GM12864 (cell line): ENCODE measurements around the gene NAA25.

Source experiments
- DNase-seq: peaks from one replicate; pipeline ENCODE4 v3.0.0-alpha.2; 2011; ENCODE audit warnings: low read depth
- H3K4me3 ChIP-seq: 2 replicates; pipeline ENCODE4 v1.5.1; 2011; ENCODE audit warnings: mild to moderate bottlenecking, low read depth, low read length, control low read depth
- CTCF ChIP-seq: IDR thresholded peaks from 2 replicates; pipeline ENCODE4 v1.5.1; 2011; ENCODE audit warnings: low read depth, mild to moderate bottlenecking, moderate library complexity, low read length, control low read depth, inconsistent platforms; ENCODE audit errors: missing control alignments

NAA25 gene

GRCh38 chr12:112091563-112091962, 17.0 kb downstream of the NAA25 start:
- no peak overlapping the region for H3K4me3 ChIP-seq
- no peak for TF ChIP-seq CTCF
- no peak for DNase-seq

DNA sequence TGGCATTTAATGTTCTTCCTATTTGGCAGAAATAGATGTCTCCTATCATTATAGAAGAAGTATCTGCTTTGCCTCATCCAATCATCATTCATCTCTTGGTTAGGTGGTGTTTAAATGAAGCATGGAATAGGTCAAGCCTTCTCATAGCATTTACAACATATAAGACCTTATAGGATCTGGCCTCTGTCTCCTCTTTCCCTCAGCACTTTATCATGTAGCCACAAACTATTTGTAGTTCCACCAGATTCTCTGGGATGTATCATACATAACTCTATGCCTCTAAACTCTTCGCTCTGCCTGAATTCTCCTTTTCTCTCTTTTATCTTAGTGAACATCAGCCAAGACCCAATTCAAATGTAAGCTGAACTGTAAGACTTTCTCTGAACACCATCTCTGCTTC, 20.7 kb downstream of the NAA25 start:
- no peak for DNase-seq
- no peak for TF ChIP-seq CTCF
- H3K4me3 ChIP-seq: no peak overlapping the region

DNA sequence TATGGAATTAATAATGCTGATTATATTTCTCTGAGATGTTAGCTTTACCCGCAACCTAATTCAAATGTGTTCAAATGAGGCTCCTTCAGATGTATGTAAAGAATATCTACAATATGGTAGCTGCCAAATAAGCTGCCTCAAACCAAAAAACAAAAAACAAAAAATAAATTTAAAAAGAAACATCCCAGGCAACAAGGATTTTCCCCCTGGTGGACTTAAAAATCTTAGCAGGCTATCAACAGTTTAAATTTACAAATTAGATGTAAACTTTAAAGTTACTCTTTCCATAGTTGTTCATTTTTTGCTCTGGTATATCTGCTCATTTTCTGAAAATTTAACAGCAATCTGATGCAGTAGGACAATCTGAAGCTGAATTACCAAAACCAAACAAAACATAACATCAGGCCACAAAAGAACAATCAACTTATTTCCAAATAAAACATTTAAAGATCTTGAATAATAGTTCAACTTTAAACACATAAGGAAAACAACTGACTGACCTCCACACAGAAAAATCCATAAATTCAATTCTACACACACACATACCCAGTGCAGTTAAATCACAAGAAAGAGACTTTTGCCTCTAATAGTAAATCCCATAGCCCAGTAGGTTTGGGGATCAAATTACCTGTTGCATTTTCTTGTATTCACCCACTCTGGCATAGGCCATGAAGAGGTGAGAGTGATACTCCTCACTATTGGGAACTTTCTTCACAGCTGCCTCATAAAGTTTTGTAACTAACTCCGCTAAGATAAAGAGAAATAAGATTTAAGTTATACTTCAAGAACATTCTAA, 21.3 kb downstream of the NAA25 start:
- H3K4me3 ChIP-seq: no peak overlapping the region
- no peak for TF ChIP-seq CTCF
- no peak for DNase-seq

- H3K4me3 ChIP-seq: no peak overlapping the region
- no peak for TF ChIP-seq CTCF
- DNase-seq: no peak
These were observed 42.0 kb downstream of the NAA25 start for GRCh38 chr12:112066566-112066965.

GRCh38 chr12:112063273-112063672, 45.3 kb downstream of the NAA25 start:
- no peak for DNase-seq

DNA sequence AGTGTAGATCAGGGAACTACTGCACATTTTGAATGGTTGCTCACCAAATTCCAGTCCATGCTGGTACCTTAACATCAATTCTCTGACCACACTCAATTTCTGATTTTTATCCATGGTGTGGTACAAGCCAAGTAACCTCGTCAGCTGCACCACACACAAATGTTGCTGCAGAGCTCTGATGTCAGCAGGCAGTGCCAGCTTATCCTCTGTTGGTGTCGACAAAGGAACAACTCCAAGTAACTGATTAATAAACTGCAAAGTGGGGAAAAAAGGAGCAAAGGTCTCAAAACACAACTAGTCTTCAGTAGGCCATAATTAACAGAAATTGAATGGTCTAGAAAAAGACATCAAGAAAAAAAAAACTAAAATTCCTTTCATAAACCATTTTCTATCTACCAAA, 47.4 kb downstream of the NAA25 start:
- DNase-seq: no peak
- no peak overlapping the region for H3K4me3 ChIP-seq
- TF ChIP-seq CTCF: no peak

More at GRCh38 chr12:112063273-112063672, 45.3 kb downstream of the NAA25 start:
- TF ChIP-seq CTCF: no peak
- no peak overlapping the region for H3K4me3 ChIP-seq

GRCh38 chr12:112049351-112049750, 59.2 kb downstream of the NAA25 start:
- DNase-seq: no peak
- H3K4me3 ChIP-seq: no peak overlapping the region
- no peak for TF ChIP-seq CTCF
